Upper lobe of right lung (tissue), 1 donor: Measurements from ENCODE around the gene CCZ1. TPM values are rescaled to one million over a fixed set of nuclear protein-coding genes. Genes with fewer than 3 reads are reported as not detected.
"Not testable (repeated sequence)": the region's sequence is repeated elsewhere in the genome, so short reads cannot be mapped to it uniquely, and the experiment has no call there.

Experiments
- ATAC-seq: fragments of 200-7000 bp; cut with Tn5 transposase; one replicate; pipeline ENCODE4 v1.9.1; 2020; ENCODE audit warnings: mild to moderate bottlenecking, moderate library complexity
- DNase-seq: peaks from one replicate; pipeline ENCODE4 v3.0.0-alpha.2; 2020
- H3K27ac ChIP-seq: fragments of 200-600 bp; one replicate; pipeline ENCODE4 v1.8.0; 2022
- H3K27me3 ChIP-seq: fragments of 200-600 bp; one replicate; pipeline ENCODE4 v1.8.0; 2022; ENCODE audit warnings: mild to moderate bottlenecking
- H3K36me3 ChIP-seq: fragments of 200-600 bp; one replicate; pipeline ENCODE4 v1.8.0; 2022
- H3K4me1 ChIP-seq: fragments of 200-600 bp; one replicate; pipeline ENCODE4 v1.8.0; 2022
- H3K4me3 ChIP-seq: fragments of 200-600 bp; one replicate; pipeline ENCODE4 v1.8.0; 2022; ENCODE audit warnings: mild to moderate bottlenecking
- H3K9me3 ChIP-seq: fragments of 200-600 bp; one replicate; pipeline ENCODE4 v1.8.0; 2022
- intact Hi-C: fragments of 100-400 bp; cut with DNase I; formaldehyde crosslinking; loops from one replicate; pipeline ENCODE4 v1.11.0; 2022
- long read RNA-seq: library from polyadenylated mRNA; unstranded; transcript quantifications from one replicate; pipeline ENCODE4 v2.0.0, GENCODE V29; 2021
- total RNA-seq: library from RNA; stranded (reverse); fragmentation: NEBNext Ultra II Directional; extraction: Animal tissue kit (Norgen Biotek cat#: 25700); gene quantifications from one replicate; pipeline ENCODE4 v1.2.1, GENCODE V29; 2021
- TF ChIP-seq, protein P1 (sequence below): fragments of 200-600 bp; IDR thresholded peaks from one replicate; pipeline ENCODE4 v1.8.0; 2022; ENCODE audit warnings: antibody characterized with exemption
- donor health status: DM: no; HTN: yes; CAD: no; lungs with severe emphysema.

The CCZ1 gene
- 56.7 TPM for total RNA-seq
- long read RNA-seq, transcript CCZ1-201 (15 exons, 1,802 nt) = major isoform, 38 of 52 reads
- long read RNA-seq, partial matches to known transcripts = 1 of 52 reads
- long read RNA-seq, other reads (novel, unspliced or antisense) = 13 of 52 reads

DNA sequence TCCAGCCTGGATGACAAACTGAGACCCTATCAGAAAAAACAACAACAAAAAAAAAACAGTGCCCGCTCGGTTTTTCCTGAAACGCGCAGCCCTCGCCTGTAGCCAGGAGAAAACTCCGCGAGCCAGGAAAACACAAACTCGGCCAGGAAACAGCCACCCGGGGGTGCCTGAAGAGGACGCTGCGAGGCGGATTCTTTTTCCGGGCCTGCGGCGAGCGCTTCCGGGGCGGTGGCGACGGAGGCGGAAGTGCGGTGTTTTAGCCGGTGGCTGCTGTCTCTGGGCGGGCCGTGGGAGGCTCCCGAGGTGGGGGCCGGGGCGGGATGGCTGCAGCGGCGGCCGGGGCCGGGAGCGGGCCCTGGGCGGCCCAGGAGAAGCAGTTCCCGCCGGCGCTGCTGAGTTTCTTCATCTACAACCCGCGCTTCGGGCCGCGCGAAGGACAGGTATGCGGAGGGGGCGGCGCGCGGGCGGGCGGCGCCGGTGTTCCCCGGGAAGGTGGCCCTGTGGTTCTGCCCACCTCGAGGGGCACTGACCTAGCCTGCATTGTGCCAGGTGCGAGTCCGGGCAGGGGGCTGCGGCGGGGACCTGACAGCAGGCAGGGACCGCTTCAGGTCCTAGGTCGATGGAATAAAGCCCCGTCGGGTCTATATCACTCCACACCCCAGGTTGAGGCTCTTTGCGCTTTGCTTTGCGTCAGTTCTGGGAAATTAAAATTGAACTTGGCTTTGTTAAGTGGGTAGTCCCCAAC is at the start of gene CCZ1:
Gene CCZ1 (plus strand): TSS at position 254 of the 745 bp plus-strand sequence. CDS start 67 bp downstream, at position 321.
- Histone ChIP-seq H3K27ac (peak within 1 kb of the TSS; percentile 66), H3K4me3 (peak within 1 kb of the TSS; percentile 53)
- intact Hi-C loops, H3K9me3 ChIP-seq, H3K4me1 ChIP-seq, H3K27me3 ChIP-seq, H3K36me3 ChIP-seq: not testable (repeated sequence)
- TF ChIP-seq, protein P1, sequence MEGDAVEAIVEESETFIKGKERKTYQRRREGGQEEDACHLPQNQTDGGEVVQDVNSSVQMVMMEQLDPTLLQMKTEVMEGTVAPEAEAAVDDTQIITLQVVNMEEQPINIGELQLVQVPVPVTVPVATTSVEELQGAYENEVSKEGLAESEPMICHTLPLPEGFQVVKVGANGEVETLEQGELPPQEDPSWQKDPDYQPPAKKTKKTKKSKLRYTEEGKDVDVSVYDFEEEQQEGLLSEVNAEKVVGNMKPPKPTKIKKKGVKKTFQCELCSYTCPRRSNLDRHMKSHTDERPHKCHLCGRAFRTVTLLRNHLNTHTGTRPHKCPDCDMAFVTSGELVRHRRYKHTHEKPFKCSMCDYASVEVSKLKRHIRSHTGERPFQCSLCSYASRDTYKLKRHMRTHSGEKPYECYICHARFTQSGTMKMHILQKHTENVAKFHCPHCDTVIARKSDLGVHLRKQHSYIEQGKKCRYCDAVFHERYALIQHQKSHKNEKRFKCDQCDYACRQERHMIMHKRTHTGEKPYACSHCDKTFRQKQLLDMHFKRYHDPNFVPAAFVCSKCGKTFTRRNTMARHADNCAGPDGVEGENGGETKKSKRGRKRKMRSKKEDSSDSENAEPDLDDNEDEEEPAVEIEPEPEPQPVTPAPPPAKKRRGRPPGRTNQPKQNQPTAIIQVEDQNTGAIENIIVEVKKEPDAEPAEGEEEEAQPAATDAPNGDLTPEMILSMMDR = peak; percentile 25
- ATAC-seq (peak; percentile 98), DNase-seq (peak; percentile 88)

DNA sequence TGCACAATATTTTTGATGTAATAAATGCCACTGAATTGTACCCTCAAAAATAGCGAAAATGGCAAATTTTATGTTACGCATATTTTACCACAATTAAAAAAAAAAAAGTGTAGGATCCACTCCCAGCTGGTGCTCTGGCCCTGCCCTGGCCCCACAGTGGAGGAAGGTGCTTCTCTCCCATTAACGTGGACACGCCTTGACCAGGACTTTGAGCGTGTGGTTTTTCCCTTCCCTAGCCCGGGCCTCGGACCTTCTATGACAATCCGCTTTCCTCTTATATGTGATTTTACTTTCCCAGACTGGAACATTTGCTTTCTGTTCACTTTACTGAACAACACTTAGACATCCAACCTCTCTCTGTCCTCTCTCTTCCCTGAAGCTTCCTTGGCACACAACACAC is 47.6 kb upstream of the CCZ1 start:
- no peaks in the 10 kb centered on the region for H3K36me3 ChIP-seq
- no peak overlapping the region for H3K27ac ChIP-seq
- intact Hi-C loops = no loop called here
- ATAC-seq (no peak), DNase-seq (no peak)
- no peaks in the 10 kb centered on the region for H3K4me1 ChIP-seq
- H3K4me3 ChIP-seq = no peak overlapping the region
- H3K9me3 ChIP-seq = no peaks in the 10 kb centered on the region
- TF ChIP-seq, protein P1 = no peak
- no peaks in the 10 kb centered on the region for H3K27me3 ChIP-seq

DNA sequence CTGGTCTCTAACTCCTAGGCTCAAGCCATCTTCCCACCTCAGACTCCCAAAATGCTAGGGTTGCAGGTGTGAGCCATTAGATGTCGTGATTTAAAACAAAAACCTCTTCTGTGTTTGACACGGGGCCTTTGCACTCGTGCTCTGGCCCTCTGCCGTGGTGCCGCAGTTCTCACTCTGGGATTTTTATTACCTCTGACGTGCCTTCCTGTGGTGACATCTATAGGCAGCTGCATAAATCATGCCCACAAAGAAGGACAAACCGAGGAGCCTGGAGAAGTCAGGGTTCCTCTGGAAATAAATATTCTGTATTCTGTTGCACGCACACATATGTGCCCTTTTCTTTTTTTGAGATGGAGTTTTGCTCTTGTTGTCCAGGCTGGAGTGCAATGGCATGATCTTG is 43.8 kb upstream of the CCZ1 start:
- ATAC-seq (no peak), DNase-seq (no peak)
- Histone ChIP-seq H3K27me3 (no peaks in the 10 kb centered on the region), H3K4me1 (no peaks in the 10 kb centered on the region), H3K27ac (no peak overlapping the region), H3K36me3 (no peaks in the 10 kb centered on the region), H3K9me3 (no peaks in the 10 kb centered on the region), H3K4me3 (no peak overlapping the region)
- intact Hi-C loops = no loop called here
- TF ChIP-seq, protein P1 = no peak

DNA sequence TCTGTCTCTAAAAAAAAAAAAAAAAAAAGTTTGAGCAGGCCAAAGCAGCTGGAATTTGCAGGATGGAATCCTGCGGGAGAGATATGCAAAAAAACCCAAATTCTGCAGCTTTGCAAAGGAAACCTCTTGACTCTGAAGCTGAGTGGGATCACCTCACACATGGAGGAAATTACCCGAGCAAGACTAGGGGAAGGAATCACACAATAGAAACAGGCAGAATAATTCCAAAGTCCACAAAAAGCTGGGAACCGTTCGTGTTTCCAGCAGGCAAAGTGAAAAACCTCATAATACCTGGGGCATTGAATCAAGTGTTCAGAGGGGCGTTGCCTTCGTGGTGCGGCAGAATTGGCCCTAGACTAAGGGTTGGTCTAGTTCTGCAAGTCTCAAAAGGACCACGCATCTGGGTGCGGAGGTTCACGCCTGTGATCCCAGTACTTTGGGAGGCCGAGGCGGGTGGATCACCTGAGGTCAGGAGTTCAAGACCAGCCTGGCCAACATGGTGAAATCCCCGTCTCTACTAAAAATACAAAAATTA is 41.4 kb upstream of the CCZ1 start:
- H3K27ac ChIP-seq, H3K9me3 ChIP-seq, ATAC-seq, DNase-seq, intact Hi-C loops, H3K36me3 ChIP-seq, H3K27me3 ChIP-seq, H3K4me1 ChIP-seq, H3K4me3 ChIP-seq: not testable (repeated sequence)

DNA sequence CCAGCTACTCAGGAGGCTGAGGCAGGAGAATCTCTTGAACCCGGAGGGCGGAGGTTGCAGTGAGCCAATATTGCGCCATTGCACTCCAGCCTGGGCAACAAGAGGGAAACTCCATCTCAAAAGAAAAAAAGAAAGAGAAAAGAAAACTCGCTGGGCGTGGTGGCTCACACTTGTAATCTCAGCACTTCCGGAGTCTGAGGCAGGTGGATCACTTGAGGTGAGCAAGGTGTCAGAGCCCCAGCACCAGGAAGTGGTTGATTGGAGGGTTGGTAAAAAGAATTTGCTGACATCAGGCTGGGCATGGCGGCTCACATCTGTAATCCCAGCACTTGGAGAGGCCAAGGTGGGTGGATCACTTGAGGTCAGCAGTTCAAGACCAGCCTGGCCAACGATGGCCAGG is 40.0 kb upstream of the CCZ1 start:
- H3K9me3 ChIP-seq, DNase-seq, H3K27ac ChIP-seq, H3K4me3 ChIP-seq, H3K4me1 ChIP-seq, H3K27me3 ChIP-seq, H3K36me3 ChIP-seq, intact Hi-C loops: not testable (repeated sequence)
- peak; percentile 60 for ATAC-seq

DNA sequence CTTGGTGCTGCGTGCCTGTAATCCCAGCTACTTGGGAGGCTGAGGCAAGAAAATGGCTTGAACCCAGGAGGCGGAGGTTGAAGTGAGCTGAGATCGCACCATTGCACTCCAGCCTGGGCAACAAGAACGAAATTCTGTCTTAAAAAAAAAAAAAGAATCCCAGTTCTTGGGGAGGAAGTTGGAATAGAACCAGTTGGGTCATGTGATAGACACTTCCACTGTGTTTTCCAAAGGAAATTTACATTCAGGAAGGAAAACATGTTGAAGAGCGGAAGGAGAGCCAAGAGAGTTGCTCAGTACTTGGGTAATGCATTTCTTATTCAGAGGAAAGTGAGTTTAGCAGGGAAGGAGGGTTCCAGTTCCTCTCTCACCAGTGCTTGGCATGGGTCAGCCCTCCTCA is 37.3 kb upstream of the CCZ1 start:
- H3K4me3 ChIP-seq, H3K27ac ChIP-seq, DNase-seq, ATAC-seq, H3K36me3 ChIP-seq, intact Hi-C loops, H3K4me1 ChIP-seq, H3K27me3 ChIP-seq, H3K9me3 ChIP-seq: not testable (repeated sequence)

DNA sequence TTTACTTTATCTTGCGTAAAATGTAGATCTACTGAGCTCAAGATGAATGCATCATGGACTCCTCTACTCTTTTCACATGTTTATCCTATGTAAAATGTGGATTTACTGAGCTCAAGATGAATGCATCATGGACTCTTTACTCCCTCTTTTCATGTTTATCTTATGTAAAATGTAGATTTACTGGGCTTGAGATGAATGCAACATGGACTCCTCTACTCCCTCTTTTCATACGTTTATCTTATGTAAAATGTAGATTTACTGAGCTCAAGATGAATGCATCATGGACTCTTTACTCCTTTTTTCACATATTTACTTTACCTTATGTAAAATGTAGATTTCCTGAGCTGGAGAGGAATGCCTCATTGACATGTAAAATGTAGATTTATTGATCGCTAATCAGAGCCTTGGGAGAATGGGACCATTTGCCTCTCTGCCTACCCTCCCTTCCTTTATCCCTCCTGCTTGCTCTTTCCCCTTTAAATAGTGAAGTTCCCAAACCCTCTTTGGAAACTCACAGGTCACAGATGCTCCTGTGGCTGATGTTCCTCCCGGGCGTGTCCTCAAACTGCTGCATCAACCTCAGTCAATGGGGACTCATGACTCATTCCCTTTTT is 35.7 kb upstream of the CCZ1 start:
- intact Hi-C loops, H3K27me3 ChIP-seq, DNase-seq, ATAC-seq, H3K9me3 ChIP-seq, H3K4me3 ChIP-seq, H3K4me1 ChIP-seq, H3K27ac ChIP-seq, H3K36me3 ChIP-seq: not testable (repeated sequence)

DNA sequence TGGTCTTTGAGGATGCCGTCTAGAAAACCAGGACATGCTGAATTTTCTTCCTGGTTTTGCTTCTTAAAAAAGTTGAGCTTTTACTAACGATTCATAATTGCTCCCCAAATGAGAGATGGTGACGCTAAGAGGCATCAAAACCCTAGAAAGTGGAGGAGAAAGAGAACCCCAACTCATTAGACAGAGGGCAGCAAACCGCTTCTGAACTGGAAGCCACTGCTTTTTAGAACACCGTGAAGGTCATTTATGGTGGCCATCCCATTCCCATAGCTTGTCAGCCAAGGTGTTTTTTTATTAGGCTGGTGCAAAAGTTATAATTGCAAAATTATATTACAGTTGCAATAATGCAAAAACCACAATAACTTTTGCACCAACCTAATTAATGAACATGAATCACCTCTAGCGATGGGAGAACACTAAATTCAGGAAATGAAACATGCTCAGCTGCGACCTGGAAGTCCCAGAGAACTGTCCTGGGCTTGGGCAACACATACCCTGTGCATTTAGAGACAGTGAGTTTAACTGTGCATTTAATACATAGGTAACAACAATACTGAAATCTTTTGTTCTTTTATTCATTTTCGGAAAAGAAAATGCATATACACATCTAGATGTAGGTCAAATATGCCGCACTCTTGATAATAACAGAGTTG is 33.1 kb upstream of the CCZ1 start:
- H3K4me3 ChIP-seq, H3K9me3 ChIP-seq, H3K36me3 ChIP-seq, intact Hi-C loops, ATAC-seq, H3K4me1 ChIP-seq, H3K27ac ChIP-seq, H3K27me3 ChIP-seq, DNase-seq: not testable (repeated sequence)
